HCT116 (cell line): Measurements from ENCODE around the gene APBA3.
"Not testable (repeated sequence)": the region's sequence is repeated elsewhere in the genome, so short reads cannot be mapped to it uniquely, and the experiment has no call there.

Experiments used
- CTCF ChIP-seq, 3 experiments: fragments of 200-600 bp in 1 of 3; sonication (generic) in 1 of 3; IDR thresholded peaks in 2 of 3; conservative IDR thresholded peaks in 1 of 3; 2 replicates each; pipeline ENCODE4 v1.5.1; 2012 to 2017; ENCODE audit warnings: low read depth in 2 of 3, low read length in 2 of 3, antibody characterized with exemption in 1 of 3, borderline replicate concordance in 1 of 3, control low read depth in 1 of 3, mild to moderate bottlenecking in 1 of 3, mixed read lengths in 1 of 3, mixed run types in 1 of 3, moderate library complexity in 1 of 3; ENCODE audit not compliant: insufficient read depth in 1 of 3
- TF ChIP-seq, protein P1 (sequence below): IDR thresholded peaks from 2 replicates; pipeline ENCODE4 v1.6.1; 2012; ENCODE audit warnings: low read depth

- TF ChIP-seq, protein P1, sequence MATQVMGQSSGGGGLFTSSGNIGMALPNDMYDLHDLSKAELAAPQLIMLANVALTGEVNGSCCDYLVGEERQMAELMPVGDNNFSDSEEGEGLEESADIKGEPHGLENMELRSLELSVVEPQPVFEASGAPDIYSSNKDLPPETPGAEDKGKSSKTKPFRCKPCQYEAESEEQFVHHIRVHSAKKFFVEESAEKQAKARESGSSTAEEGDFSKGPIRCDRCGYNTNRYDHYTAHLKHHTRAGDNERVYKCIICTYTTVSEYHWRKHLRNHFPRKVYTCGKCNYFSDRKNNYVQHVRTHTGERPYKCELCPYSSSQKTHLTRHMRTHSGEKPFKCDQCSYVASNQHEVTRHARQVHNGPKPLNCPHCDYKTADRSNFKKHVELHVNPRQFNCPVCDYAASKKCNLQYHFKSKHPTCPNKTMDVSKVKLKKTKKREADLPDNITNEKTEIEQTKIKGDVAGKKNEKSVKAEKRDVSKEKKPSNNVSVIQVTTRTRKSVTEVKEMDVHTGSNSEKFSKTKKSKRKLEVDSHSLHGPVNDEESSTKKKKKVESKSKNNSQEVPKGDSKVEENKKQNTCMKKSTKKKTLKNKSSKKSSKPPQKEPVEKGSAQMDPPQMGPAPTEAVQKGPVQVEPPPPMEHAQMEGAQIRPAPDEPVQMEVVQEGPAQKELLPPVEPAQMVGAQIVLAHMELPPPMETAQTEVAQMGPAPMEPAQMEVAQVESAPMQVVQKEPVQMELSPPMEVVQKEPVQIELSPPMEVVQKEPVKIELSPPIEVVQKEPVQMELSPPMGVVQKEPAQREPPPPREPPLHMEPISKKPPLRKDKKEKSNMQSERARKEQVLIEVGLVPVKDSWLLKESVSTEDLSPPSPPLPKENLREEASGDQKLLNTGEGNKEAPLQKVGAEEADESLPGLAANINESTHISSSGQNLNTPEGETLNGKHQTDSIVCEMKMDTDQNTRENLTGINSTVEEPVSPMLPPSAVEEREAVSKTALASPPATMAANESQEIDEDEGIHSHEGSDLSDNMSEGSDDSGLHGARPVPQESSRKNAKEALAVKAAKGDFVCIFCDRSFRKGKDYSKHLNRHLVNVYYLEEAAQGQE, result not testable (repeated sequence)
- TF ChIP-seq CTCF (IDR thresholded peaks at IDR 0.05 in 2 of 3, conservative IDR thresholded peaks at IDR 0.05 in 1 of 3; ENCODE audit: borderline replicate concordance in 1 of 3, insufficient read depth in 1 of 3, low read depth in 2 of 3, low read length in 2 of 3), result not testable (repeated sequence)
Observed at GRCh38 chr19:3757705-3758104, 3.8 kb downstream of the APBA3 start.
